NCI-H1105 treated with DMSO at 0.1 percent for 48 hours (cell line): Measurements from ENCODE around the gene LCN2.
"Not testable (repeated sequence)": the region's sequence is repeated elsewhere in the genome, so short reads cannot be mapped to it uniquely, and the experiment has no call there.

Source experiments
- DNase-seq: peaks from one replicate; lab custom pipeline; 2025; lab: John Stamatoyannopoulos, UW

Gene LCN2

DNA sequence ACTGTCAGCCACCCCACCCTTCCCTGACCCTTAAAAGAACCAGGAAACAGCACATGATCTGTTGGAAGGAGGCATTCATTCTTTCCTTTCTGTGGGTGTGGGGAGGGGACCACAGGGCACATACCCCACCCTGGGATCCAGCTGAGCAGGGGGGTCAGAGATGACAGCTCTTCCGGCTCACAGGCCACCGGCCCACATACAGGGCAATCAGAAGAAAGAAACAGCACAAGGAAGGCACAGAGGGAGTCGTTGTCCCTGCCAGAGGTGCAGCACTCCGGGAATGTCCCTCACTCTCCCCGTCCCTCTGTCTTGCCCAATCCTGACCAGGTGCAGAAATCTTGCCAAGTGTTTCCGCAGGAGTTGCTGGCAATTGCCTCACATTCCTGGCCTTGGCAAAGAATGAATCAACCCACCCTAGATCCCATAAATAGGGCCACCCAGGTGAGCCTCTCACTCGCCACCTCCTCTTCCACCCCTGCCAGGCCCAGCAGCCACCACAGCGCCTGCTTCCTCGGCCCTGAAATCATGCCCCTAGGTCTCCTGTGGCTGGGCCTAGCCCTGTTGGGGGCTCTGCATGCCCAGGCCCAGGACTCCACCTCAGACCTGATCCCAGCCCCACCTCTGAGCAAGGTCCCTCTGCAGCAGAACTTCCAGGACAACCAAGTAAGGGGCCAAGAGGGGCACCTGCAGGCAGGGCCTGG is at the start of gene LCN2:
LCN2 (plus strand) TSS at position 453 of the 701 bp plus-strand sequence; CDS start at position 526, 73 bp downstream.
- DNase-seq = no peak

DNA sequence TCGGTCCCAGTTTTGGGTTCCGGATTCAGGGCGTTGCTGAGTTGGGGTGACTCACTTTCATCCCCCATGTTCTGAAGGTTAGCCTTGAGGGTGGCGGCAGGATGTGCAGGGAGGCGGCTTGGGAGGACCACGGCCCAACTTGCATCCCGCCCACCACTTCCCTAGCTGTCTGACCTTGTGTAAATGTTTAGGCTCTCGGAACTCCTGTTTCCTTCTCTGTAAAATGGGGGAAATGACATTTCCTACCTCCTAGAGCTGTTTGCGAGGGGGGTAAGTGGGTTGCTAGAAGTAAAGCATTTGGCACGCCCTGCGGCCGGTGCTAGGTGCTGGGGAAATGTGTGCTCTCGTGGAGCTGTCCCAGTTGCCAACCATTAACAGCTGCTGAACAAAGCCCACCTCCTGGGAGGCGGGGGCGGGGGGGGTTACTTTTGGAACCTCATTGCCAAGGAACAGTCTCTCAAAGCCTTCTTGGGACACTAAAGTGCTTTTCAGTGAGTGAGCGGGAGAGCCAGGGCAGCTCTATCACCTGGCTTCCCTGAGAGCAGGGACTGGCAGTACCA is 49.2 kb upstream of the LCN2 start:
- no peak for DNase-seq

DNA sequence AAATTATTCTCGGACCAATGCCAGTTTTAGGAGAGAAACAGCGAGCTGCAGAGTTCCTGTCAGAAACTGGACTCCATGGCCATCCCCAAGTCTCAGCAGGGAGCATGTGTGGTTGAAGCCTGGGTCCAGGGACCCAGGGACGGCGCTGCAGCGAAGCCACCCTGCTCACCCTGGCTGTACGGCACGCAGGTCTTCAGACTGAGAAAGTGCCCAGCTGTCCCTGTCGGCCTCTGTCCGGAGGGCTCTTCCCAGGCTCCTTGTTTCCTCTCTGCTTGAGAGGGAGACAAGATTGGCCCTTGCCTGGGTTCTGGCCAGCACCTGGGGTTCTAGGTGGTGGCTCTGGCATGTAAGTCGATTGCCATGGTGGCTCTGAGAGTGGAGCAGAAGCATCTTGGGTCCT is 48.7 kb upstream of the LCN2 start:
- DNase-seq = no peak

DNA sequence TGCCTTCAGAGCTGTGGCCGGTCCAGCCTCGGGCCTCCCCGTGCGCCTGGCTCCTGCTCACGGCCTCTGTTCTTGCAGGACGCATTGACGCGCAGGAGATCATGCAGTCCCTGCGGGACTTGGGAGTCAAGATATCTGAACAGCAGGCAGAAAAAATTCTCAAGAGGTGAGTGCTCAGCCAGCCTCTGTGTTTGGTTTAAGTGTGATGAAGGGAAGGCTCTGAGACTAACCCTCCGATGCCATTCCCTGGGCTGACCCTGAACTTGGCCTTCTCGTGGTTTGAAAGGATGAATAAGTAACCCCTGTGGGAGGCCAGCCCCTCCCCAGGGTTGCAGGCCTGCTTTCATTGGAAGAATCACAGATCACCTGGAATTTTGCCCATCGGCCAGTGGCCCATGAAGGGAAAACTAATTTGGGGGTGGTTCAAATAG is 48.0 kb upstream of the LCN2 start:
- DNase-seq = no peak

DNA sequence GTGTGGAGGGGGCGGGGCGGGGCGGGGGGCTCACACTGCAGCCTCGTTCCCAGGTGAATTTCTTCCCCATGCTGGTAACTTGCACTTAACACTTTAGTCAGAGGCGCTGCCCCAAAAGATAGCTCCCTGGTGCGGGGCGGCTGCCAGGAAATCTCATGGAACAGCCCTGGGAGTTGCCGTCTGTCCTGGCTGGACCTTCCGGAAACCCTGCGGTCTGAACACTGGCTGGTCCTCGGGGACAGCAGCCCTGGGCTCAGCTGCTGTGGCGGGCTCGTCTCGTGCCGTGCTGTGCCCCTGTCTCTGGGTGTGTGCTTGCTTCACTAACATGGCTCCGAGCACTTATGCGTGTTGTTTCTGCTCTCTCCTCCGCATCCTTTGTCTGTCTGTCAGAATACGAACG is 47.6 kb upstream of the LCN2 start:
- DNase-seq = no peak

DNA sequence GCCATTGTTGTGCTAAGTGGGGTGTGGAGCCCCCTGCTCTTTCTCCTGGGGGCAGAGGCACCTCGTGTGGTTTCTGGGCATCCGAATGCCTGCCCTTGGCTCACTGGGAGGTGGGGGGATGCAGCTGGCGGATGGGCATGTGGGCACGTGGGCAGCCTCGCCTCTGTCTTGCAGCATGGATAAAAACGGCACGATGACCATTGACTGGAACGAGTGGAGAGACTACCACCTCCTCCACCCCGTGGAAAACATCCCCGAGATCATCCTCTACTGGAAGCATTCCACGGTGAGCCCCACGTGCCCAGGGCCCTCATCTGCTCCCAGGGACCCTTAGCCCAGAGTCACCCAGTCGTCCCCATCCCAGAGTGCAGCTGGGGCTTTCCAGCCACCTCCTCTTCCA is 47.1 kb upstream of the LCN2 start:
- no peak for DNase-seq

DNA sequence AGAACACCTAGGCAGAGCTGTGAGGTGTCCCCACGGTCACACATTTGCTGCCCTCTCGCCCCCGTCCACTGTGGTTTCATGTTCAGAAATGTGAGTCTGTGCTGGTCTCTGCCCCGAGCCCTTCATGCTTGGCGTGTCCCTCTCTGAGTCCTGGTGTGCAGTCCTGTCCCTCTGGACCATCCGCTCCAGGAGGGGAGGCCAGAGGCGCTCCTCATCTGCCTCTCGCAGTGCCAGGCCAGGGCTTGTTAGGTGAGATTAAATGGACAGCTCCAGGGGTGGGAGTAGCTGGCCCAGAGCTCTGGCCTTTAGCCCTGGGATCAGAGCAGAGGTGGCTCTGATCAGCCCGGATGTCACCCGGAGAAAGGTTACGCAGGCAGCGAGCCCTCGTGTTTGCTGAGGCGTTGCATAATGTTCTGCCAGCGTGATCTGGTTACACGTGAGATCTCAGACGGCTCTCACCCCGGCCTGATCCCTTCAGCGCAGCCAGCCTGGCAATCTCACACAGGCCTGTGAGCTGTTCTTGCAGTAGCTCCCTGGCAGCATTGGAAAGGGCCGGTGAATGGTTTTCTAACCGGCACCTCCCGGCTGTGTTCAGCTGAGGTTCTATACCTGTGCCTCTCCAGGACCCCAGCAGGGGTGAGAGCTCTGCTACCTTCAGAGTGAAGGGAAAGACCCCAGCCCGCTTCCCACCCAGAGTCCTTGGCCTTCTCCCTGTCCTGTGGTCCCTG is 46.2 kb upstream of the LCN2 start:
- no peak for DNase-seq

DNA sequence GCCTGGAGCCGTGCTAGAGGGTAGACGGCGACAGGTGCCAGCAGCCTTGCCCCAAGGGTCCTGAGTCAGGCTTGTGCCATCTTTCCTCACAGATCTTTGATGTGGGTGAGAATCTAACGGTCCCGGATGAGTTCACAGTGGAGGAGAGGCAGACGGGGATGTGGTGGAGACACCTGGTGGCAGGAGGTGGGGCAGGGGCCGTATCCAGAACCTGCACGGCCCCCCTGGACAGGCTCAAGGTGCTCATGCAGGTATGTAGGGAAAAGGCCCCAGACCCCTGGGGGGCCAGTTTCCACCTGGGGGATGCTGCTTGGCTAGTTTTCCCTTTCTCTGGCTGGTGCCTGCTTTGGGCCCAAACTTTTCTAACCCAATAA is 45.7 kb upstream of the LCN2 start:
- no peak for DNase-seq

DNA sequence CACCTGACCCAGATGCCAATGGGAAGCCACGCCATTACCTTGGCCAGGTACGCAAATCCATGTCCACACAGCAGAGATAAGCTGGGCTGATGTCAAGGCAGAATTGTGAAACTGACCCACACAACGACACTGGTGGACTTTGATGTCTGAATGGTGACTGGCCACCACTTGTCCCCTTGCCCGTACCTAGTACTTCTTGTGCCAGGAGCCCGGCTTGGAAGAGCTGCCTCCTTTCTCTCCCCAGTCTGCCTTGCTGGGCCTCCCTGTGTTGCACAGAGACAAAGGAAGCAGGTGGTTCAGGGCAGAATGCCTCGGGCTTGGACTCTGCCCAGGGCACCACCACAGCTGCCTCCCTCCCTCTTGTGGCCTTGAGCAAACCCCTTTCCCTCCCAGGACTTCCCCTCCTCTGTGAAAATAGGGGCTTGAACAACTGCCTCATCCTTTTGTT is 45.1 kb upstream of the LCN2 start:
- no peak for DNase-seq

DNA sequence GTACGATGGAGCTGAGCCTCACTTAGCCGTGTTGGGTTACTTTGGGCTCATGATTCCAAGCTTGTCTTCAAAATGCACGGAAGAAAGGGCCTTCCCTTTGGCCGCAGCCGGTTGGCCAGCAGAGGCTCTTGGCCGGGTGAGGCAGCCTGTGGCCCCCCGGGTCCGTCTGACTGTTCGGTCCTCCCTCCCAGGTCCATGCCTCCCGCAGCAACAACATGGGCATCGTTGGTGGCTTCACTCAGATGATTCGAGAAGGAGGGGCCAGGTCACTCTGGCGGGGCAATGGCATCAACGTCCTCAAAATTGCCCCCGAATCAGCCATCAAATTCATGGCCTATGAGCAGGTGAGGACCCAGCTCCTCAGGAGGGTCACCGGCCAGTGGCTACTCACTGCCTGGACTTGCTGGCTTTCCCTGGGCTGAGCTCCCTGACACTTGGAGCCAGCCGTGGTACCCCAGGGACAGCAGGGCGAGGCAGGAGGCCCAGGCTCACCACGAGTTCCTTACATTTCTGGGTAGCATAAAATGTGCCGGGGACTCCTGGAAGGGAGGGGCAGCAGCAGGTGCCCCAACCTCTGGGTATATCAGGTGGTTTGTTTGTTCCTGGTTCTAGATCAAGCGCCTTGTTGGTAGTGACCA is 43.6 kb upstream of the LCN2 start:
- DNase-seq = no peak

DNA sequence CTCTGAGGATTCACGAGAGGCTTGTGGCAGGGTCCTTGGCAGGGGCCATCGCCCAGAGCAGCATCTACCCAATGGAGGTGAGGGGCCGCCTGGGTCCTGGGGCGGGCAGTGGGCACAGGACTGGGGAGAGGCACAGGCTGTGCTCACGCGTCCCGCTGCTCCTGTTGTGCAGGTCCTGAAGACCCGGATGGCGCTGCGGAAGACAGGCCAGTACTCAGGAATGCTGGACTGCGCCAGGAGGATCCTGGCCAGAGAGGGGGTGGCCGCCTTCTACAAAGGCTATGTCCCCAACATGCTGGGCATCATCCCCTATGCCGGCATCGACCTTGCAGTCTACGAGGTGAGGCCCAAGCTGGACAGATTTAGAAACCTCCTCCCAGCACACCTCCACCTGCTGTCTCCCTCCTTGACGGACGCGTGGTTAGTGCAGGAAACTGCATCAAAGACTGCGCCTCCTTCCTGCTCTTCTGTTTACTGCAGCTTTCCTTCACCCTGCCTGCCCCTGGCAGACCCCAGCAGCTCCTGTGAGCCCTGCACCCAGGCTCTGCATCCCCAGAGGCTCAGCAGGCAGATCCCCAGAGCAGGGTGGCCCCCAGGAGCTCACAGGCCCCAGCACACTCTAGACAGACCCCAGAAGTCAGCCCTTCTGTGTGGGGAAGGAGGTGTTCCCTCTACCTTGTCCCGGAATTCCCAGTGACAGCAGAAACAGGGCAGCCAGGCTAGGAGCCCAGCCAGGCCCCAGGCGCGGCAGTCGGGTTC is 42.9 kb upstream of the LCN2 start:
- DNase-seq = no peak

DNA sequence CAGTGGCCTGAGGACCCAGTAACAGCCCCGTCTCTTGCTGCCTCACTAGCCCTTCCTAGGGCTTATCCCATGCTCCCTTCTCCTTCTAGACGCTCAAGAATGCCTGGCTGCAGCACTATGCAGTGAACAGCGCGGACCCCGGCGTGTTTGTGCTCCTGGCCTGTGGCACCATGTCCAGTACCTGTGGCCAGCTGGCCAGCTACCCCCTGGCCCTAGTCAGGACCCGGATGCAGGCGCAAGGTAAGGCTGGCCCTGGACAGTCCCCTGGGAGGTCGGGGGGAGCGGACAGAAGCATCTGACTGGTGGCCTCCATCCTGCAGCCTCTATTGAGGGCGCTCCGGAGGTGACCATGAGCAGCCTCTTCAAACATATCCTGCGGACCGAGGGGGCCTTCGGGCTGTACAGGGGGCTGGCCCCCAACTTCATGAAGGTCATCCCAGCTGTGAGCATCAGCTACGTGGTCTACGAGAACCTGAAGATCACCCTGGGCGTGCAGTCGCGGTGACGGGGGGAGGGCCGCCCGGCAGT is 42.2 kb upstream of the LCN2 start:
- DNase-seq = no peak

DNA sequence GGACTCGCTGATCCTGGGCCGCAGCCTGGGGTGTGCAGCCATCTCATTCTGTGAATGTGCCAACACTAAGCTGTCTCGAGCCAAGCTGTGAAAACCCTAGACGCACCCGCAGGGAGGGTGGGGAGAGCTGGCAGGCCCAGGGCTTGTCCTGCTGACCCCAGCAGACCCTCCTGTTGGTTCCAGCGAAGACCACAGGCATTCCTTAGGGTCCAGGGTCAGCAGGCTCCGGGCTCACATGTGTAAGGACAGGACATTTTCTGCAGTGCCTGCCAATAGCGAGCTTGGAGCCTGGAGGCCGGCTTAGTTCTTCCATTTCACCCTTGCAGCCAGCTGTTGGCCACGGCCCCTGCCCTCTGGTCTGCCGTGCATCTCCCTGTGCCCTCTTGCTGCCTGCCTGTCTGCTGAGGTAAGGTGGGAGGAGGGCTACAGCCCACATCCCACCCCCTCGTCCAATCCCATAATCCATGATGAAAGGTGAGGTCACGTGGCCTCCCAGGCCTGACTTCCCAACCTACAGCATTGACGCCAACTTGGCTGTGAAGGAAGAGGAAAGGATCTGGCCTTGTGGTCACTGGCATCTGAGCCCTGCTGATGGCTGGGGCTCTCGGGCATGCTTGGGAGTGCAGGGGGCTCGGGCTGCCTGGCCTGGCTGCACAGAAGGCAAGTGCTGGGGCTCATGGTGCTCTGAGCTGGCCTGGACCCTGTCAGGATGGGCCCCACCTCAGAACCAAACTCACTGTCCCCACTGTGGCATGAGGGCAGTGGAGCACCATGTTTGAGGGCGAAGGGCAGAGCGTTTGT is 41.6 kb upstream of the LCN2 start:
- no peak for DNase-seq

DNA sequence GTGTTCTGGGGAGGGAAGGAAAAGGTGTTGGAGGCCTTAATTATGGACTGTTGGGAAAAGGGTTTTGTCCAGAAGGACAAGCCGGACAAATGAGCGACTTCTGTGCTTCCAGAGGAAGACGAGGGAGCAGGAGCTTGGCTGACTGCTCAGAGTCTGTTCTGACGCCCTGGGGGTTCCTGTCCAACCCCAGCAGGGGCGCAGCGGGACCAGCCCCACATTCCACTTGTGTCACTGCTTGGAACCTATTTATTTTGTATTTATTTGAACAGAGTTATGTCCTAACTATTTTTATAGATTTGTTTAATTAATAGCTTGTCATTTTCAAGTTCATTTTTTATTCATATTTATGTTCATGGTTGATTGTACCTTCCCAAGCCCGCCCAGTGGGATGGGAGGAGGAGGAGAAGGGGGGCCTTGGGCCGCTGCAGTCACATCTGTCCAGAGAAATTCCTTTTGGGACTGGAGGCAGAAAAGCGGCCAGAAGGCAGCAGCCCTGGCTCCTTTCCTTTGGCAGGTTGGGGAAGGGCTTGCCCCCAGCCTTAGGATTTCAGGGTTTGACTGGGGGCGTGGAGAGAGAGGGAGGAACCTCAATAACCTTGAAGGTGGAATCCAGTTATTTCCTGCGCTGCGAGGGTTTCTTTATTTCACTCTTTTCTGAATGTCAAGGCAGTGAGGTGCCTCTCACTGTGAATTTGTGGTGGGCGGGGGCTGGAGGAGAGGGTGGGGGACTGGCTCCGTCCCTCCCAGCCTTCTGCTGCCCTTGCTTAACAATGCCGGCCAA is 40.8 kb upstream of the LCN2 start:
- DNase-seq = no peak

DNA sequence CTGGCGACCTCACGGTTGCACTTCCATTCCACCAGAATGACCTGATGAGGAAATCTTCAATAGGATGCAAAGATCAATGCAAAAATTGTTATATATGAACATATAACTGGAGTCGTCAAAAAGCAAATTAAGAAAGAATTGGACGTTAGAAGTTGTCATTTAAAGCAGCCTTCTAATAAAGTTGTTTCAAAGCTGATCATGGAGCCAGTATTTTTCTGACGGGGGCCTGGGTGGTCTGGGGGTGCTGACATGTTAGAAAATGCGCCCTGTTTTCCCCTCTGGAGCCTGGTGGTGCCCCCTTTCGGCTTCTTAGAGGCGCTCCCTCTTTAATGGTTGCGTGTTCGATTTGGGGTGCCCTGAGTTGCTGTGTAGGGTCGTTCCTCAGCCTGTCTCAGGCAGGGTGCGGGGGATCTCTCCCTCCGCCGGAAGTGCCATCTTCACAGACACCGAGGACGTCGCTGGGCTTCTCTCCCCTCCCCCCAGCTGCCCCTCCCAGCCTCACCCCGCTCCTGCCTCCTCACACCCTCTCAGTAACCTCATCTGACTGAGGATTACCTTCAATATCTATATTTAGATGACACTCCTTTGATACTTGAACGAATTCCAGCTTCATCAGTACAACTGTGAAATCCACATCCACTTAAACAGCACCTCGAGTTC is 40.1 kb upstream of the LCN2 start:
- DNase-seq = no peak

DNA sequence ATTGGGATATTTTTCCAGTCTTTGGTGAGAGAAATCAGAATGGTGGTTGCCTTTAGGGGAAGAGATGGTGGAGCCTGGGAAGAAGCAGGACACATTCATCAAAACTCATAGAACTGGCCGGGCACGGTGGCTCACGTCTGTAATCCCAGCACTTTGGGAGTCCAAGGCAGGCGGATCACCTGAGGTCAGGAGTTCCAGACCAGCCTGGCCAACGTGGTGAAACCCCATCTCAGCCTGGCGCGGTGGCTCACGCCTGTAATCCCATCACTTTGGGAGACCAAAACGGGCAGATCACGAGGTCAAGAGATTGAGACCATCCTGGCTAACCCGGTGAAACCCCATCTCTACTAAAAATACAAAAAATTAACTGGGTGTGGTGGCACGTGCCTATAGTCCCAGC is 37.5 kb upstream of the LCN2 start:
- DNase-seq = not testable (repeated sequence)

DNA sequence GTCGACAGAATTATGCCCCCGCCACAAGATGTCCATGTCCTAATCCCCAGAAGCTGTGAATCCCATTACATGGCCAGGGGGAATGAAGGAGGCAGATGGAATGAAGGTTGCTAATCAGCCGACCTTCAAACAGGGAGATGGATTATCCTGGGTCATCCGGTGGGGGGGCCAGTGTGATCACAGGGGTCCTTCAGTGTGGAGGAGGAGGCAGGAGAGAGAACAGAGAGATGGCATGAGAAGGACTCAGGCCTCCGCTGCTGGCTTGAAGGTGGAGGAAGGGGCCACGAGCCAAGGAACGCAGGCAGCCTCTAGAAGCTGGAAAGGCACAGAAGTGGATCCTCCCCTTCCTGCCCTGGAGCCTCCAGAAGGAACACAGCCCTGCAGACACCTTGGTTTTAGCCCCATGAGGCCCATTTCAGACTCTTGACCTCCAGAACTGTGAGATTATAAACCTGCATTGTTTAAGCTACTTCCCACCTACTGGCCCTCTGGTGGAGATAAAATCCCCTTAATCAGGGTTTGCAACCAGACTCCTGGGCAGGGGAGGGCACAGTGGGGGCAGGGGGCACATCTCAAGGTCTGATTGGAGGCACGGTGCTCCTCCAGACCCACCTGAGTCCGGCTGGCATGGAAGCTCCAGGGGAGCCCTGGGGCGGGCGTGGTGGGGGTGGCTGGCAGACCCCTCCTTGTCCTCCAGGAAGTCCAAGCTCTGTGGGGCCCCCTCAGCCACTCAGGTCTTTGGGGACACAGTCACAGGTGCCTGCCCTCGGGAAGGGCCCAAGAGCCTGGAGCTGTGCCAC is 35.5 kb upstream of the LCN2 start:
- DNase-seq = no peak

DNA sequence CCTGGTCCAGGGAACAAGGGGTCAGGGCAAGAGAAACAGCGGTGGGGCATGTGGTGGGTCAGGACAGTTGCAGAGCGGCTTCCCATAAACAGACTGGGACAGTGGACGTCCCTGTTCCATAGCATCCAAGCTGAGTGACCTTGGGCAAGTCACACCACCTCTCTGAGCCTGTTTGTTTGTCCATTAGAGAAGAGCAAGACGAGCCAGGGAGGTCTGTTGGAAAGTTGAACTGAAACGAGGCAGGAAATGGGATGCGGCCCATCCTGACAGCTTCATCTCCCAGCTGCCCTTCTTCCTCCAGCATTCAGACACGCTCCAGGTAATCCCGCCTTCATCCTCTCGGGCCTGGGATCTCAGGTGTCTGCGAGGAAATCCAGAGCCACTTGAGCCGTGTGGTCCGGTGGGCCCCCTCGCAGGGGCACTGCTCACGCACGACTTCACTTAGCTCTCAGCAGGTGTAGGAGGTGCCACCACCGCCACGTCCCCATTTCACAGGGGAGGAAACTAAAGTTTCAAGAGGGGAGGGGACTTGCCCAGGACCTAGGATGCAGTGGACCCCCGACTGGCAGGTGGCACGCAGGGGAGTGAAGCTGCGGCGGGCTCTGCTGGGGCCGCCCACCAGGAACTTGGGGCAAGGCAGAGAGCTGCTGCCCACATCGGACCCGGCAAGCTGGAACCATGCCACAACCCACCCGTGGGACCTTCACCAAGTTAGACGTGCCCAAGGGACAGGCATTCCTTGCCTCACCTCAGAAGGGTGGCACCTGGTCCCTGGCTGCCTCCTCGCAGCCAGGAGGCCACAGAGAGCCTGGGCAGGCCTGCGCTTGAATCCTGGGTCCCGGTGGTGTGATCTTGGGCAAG is 34.7 kb upstream of the LCN2 start:
- DNase-seq = no peak
